ENCODE measurements around the gene ZNF358.

The ZNF358 gene

GRCh38 chr19:7489609-7490044 is 26.3 kb upstream of the ZNF358 start:
- no peak for DNase-seq

GRCh38 chr19:7492142-7492541 is 23.8 kb upstream of the ZNF358 start:
- DNase-seq: no peak

- DNase-seq: no peak
Measured at GRCh38 chr19:7492558-7492957, 23.3 kb upstream of the ZNF358 start.

- DNase-seq: no peak
Measured at GRCh38 chr19:7494416-7495098, 21.3 kb upstream of the ZNF358 start.

GRCh38 chr19:7497292-7497691 is 18.6 kb upstream of the ZNF358 start:
- DNase-seq: no peak

- peak; percentile 68 for DNase-seq
Measured at GRCh38 chr19:7500811-7501450, 15.0 kb upstream of the ZNF358 start.

- no peak for DNase-seq
Measured at GRCh38 chr19:7502552-7502951, 13.4 kb upstream of the ZNF358 start.

- DNase-seq: no peak
Measured at GRCh38 chr19:7504684-7505083, 11.2 kb upstream of the ZNF358 start.

GRCh38 chr19:7505288-7505681 is 10.6 kb upstream of the ZNF358 start:
- no peak for DNase-seq

- no peak for DNase-seq
Measured at GRCh38 chr19:7505682-7506384, 10.1 kb upstream of the ZNF358 start.

GRCh38 chr19:7506385-7507328 is 9.2 kb upstream of the ZNF358 start:
- DNase-seq: no peak

GRCh38 chr19:7507884-7508283 is 8.0 kb upstream of the ZNF358 start:
- no peak for DNase-seq

- no peak for DNase-seq
Measured at GRCh38 chr19:7509625-7510024, 6.3 kb upstream of the ZNF358 start.

- DNase-seq: no peak
Measured at GRCh38 chr19:7512400-7512851, 3.5 kb upstream of the ZNF358 start.

GRCh38 chr19:7513809-7514642 is 1.9 kb upstream of the ZNF358 start:
- DNase-seq: no peak

- DNase-seq: no peak
Measured at GRCh38 chr19:7515110-7515644, 726 bp upstream of the ZNF358 start.

GRCh38 chr19:7516333-7516732 is 430 bp downstream of the ZNF358 start:
- no peak for DNase-seq

- DNase-seq: no peak
Measured at GRCh38 chr19:7516878-7517277, 975 bp downstream of the ZNF358 start.

GRCh38 chr19:7519361-7520130 is 3.6 kb downstream of the ZNF358 start:
- no peak for DNase-seq

- no peak for DNase-seq
Measured at GRCh38 chr19:7520131-7521051, 4.5 kb downstream of the ZNF358 start.
